BLaER1 (cell line): ENCODE measurements around the gene PDE4C.

Experiments used
- H3K27ac ChIP-seq: shearing (Covaris generic); formaldehyde crosslinking; 2 replicates; pipeline ENCODE4 v1.8.1; 2022
- H3K27me3 ChIP-seq: shearing (Covaris generic); formaldehyde crosslinking; 2 replicates; pipeline ENCODE4 v1.8.1; 2022
- H3K36me3 ChIP-seq: shearing (Covaris generic); formaldehyde crosslinking; 2 replicates; pipeline ENCODE4 v1.8.1; 2022
- H3K4me1 ChIP-seq: shearing (Covaris generic); formaldehyde crosslinking; 2 replicates; pipeline ENCODE4 v1.8.1; 2022
- H3K4me2 ChIP-seq: shearing (Covaris generic); formaldehyde crosslinking; 2 replicates; pipeline ENCODE4 v1.8.1; 2022
- H3K4me3 ChIP-seq: shearing (Covaris generic); formaldehyde crosslinking; 2 replicates; pipeline ENCODE4 v1.8.1; 2022
- H3K9ac ChIP-seq: shearing (Covaris generic); formaldehyde crosslinking; 2 replicates; pipeline ENCODE4 v1.8.1; 2022
- H3K9me3 ChIP-seq: shearing (Covaris generic); formaldehyde crosslinking; 2 replicates; pipeline ENCODE4 v1.8.1; 2022
- H4K20me1 ChIP-seq: shearing (Covaris generic); formaldehyde crosslinking; 2 replicates; pipeline ENCODE4 v1.8.1; 2022
- Cebpa-rat ChIP-seq: shearing (Covaris generic); IDR thresholded peaks from 2 replicates; pipeline ENCODE4 v1.8.1; 2022

Gene PDE4C

DNA sequence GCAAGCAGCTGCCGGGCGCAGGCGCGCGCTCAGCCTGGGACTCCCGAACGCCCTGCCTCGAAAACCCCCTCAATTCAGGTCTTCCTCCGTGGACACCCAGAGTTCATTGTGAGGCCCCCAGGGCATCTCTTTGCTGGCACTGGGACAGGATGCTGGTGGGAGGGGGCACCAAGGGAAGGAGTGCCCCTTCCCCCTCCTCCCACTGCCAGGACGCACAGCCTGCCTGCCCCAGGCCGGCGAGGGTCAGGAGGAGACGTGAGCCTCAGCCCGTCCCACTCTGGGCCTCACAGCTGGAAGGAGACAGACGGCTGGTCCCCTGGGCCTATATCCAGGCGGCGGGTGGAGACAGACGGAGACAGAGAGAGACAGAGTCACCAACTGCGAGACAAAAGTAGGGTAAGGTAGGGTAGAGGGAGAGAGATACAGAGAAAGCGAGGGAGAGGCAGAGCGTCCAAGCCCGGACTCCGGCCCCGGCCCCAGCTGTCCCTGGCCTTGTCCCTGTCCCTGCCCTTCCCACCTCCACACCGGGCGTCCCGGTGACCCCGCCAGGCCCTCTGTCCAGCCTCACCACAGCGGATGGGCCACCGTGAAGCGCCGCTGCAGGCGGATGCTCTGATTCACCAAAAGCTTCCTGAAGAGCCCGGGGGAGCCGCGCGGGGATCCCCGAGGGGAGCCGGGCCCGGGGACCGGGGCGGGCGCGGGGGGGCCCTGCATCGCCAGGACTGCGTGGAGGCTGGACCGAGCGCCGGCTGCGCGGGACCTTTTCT, at the start of gene PDE4C:
TSS of gene PDE4C (minus strand) at position 737 of the 767 bp plus-strand sequence. CDS start at position 714, 23 bp downstream.
- no peak within 1 kb of the TSS for H3K9ac ChIP-seq
- peaks cover 35% of the 10 kb centered on the region for H3K27me3 ChIP-seq
- H3K4me3 ChIP-seq = peak within 1 kb of the TSS; percentile 54
- peaks cover 63% of the 10 kb centered on the region for H3K4me1 ChIP-seq
- no peaks in the 10 kb centered on the region for H3K36me3 ChIP-seq
- no peaks in the 10 kb centered on the region for H3K9me3 ChIP-seq
- H3K27ac ChIP-seq = no peak within 1 kb of the TSS
- H4K20me1 ChIP-seq = no peaks in the 10 kb centered on the region
- H3K4me2 ChIP-seq = peak within 1 kb of the TSS; percentile 91
- no peak for TF ChIP-seq Cebpa-rat

DNA sequence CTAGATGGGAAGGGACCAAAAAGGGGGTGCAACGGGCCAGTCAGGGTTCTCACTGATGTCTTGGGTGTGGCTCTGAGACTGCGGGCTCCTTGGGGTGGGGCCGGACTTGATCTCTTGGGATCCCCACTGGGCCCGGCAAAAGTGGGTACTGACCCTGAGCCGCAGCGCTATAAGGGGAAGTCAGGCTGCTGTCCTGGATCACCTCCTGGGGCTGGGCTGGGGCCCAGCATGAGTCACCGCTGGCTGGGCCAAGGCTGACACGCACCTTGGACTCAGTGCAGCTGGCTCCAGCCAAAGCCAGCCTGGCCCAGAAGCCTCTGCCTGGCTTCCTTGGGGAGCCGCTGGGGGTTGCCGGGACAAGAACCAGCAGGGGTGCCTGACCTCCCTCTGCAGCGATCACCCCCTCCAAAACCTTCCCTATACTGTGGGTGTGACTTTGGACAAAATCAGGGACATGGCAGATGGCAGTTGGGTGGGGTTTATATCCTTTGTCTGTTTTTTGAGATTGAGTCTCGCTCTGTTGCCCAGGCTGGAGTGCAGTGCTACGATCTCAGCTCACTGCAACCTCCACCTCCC, 48.6 kb upstream of the PDE4C start:
- H3K27me3 ChIP-seq = no peaks in the 10 kb centered on the region
- peaks cover 99% of the 10 kb centered on the region for H4K20me1 ChIP-seq
- no peak overlapping the region for H3K9ac ChIP-seq
- no peak for TF ChIP-seq Cebpa-rat
- H3K27ac ChIP-seq = no peak overlapping the region
- H3K9me3 ChIP-seq = no peaks in the 10 kb centered on the region
- no peak overlapping the region for H3K4me2 ChIP-seq
- H3K4me1 ChIP-seq = peaks cover 38% of the 10 kb centered on the region
- peaks cover 58% of the 10 kb centered on the region for H3K36me3 ChIP-seq
- H3K4me3 ChIP-seq = no peak overlapping the region

DNA sequence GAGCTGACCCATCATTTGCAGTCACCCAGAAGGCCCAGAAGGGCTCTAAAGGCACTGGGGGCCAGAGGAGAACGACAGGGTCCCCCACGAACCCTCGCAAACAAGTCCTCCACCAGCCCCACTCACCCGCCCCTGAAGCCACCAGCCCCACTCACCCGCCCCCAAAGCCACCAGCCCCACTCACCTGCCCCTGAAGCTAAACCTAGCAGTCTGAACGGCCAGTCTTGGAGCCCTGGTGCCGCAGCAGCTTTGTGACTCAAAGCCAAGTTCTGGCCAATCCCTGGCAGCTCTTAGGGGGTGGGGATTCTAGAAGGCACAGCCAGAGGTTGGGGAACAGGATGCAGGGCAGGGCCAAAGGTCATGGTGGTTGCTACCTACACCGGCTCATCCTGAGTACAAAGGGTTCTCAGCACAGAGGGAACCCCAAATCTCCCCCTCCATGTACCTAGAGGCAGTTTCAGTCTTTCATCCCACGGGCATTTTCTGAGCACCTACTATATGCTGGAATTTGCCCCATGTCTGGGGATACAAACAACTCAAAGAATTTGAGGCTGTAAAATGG, 48.1 kb upstream of the PDE4C start, which contains the start of gene IQCN:
TSS of gene IQCN (minus strand) at position 234 of the 562 bp plus-strand sequence. CDS start 4,974 bp downstream, outside the sequence.
- H3K4me2 ChIP-seq = no peak within 1 kb of the TSS

DNA sequence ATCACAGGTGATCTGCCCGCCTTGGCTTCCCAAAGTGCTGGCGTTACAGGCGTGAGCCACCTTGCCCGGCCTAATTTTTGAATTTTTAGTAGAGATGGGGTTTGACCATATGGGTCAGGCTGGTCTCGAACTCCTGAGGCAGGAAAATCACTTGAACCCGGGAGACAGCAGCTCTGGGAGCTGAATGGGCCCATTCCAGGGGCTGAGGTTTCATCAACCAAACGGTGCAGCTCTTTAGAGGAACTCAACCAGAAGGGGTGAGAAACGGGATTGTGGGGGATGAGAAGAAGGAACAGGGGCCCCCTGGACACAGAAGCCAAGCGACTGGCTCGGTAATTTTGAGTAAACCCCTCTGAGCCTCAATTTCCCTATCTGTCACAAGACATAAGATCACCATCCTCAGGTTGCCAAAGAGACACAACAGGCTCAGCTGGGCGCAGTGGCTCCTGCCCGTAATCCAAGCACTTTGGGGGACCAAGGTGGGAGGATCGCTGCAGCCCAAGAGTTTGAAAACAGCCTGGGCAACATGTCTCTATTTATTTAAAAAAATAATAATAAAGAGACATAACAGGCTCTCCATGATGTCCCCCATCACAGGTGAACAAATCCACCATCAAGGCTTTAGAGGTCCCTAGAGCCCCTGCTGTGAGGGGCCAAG, 47.5 kb upstream of the PDE4C start:
- no peak overlapping the region for H3K4me2 ChIP-seq

More for the DNA sequence above, 48.1 kb upstream of the PDE4C start, which contains the start of gene IQCN:
- Histone ChIP-seq H3K4me1 (peaks cover 38% of the 10 kb centered on the region), H3K27me3 (no peaks in the 10 kb centered on the region), H3K27ac (no peak within 1 kb of the TSS), H3K4me3 (no peak within 1 kb of the TSS), H3K36me3 (peaks cover 58% of the 10 kb centered on the region), H4K20me1 (peaks cover 97% of the 10 kb centered on the region), H3K9ac (no peak within 1 kb of the TSS), H3K9me3 (no peaks in the 10 kb centered on the region)
- TF ChIP-seq Cebpa-rat = no peak

DNA sequence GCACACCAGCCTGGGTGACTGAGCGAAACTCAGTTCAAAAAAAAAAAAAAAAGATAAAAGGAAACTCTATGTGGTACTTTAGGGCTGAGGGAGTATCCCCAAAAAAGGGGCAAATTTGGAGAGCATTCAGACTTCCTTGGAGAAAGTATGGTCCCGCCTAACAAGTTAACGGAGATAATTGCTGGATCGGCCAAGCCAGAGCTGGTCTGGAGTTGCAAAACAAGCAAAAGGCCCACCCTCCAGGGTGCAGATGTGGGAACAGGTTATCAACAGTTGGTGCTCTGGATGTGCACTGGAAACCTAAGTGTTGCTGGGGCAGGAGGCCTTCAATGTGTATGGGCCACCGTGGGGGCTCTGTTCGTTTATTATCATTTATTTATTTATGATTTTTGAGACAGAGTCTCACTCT, 45.2 kb upstream of the PDE4C start:
- TF ChIP-seq Cebpa-rat = no peak
- Histone ChIP-seq H4K20me1 (peaks cover 69% of the 10 kb centered on the region), H3K4me3 (no peak overlapping the region), H3K27ac (no peak overlapping the region), H3K4me1 (peaks cover 16% of the 10 kb centered on the region), H3K9me3 (no peaks in the 10 kb centered on the region), H3K4me2 (no peak overlapping the region), H3K9ac (no peak overlapping the region), H3K36me3 (peaks cover 63% of the 10 kb centered on the region), H3K27me3 (no peaks in the 10 kb centered on the region)

More for the DNA sequence above, 47.5 kb upstream of the PDE4C start:
- no peak for TF ChIP-seq Cebpa-rat
- Histone ChIP-seq H3K4me1 (peaks cover 32% of the 10 kb centered on the region), H3K9ac (no peak overlapping the region), H3K9me3 (no peaks in the 10 kb centered on the region), H3K4me3 (no peak overlapping the region), H4K20me1 (peaks cover 91% of the 10 kb centered on the region), H3K36me3 (peaks cover 58% of the 10 kb centered on the region), H3K27ac (no peak overlapping the region), H3K27me3 (no peaks in the 10 kb centered on the region)

DNA sequence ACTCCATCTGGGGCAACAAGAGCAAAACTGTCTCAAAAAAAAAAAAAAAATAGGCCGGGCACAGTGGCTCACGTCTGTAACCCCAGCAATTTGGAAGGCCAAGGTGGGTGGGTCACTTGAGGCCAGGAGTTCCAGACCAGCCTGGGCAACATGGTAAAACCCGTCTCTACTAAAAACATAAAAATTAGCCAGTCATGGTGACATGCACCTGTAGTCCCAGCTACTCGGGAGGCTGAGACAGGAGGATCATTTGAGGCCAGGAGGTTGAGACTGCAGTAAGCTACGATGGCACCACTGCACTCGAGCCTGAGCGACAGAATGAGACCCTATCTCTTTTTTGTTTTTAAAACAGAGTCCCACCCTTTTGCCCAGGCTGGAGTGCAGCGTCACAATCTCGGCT, 44.1 kb upstream of the PDE4C start:
- Histone ChIP-seq H3K4me3 (no peak overlapping the region), H3K4me2 (no peak overlapping the region), H3K4me1 (peaks cover 16% of the 10 kb centered on the region), H3K27ac (no peak overlapping the region), H4K20me1 (peaks cover 58% of the 10 kb centered on the region), H3K9me3 (no peaks in the 10 kb centered on the region), H3K9ac (no peak overlapping the region), H3K36me3 (peaks cover 63% of the 10 kb centered on the region), H3K27me3 (no peaks in the 10 kb centered on the region)
- no peak for TF ChIP-seq Cebpa-rat

DNA sequence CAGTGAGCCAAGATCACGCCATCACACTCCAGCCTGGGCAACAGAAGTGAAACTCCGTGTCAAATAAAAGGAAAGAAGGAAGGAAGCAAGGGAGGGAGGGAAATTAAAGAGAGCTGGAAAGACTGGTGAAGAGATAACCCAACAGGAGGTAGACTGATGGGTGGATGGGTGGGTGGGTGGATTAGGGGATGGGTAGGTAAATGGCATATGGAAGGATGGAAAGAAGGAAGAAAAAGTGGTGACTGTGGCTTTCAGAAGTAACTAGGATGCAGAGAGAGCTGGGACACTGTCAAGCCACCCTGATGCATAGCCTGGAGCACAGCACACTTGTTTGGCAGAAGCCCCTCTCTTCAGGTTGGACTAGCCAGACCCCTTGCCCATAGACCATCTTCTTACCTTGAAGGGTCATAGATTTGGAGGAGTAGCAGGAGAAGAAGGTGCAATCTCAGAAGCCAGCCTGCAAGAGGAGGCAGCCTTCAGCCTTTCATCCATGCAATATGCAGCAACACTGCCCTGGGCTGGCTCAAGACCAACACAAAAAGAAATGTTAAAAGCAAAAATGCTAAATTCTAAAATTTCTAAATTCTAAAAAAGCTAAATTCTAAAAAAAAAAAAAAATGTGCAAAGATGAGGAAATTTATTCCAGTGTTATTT, 43.0 kb upstream of the PDE4C start:
- no peaks in the 10 kb centered on the region for H3K27me3 ChIP-seq
- no peak for TF ChIP-seq Cebpa-rat
- H3K36me3 ChIP-seq = peaks cover 63% of the 10 kb centered on the region

DNA sequence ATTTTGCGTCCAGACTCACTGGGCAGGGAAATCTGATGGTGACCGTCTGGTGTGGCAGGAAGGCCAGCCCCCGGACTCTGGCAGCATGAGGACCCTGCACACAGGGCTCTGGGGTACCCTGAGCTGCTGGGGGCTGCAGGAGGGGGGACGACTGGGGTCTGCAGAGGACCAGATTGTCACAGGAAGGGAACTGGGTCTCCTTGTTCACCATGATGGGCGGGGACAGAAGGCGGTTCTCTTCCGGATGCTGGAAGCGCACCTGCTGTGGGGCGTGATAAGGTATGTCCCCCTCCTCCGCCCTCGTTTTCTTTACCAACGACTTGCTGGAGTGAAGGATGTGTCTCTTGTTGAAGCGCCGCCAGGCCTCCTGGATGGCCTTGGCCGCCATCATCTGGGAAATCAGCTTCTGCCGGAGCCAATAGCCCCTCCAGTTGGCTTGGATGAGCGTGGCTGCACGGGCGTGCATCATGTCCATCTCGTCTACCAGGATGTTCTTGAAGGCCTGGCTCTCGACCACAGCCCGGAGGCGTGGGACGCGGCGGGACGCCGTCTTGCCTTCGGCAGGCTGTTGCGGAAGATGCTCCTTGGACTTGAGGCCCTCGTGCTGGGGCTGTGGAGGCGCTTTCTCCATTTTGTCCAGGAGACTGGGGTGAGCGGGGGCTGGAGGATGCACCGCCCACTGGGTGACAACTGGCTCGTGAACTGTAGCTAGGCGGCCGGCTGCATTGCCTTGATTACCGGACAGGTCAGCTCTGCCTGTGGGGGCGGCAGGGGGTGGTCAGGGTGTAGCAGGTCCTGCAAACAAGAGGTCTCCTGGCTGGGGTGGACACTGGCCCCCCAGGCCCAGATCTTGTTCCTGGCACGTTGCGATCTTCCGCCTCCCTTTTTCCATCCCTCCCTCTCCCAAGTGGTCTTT, 40.8 kb upstream of the PDE4C start:
- H3K4me3 ChIP-seq = no peak overlapping the region
- no peak overlapping the region for H3K4me2 ChIP-seq
- no peaks in the 10 kb centered on the region for H3K27me3 ChIP-seq
- no peaks in the 10 kb centered on the region for H3K9me3 ChIP-seq
- peaks cover 22% of the 10 kb centered on the region for H3K4me1 ChIP-seq
- no peak overlapping the region for H3K27ac ChIP-seq
- H3K9ac ChIP-seq = no peak overlapping the region
- no peak for TF ChIP-seq Cebpa-rat
- peaks cover 25% of the 10 kb centered on the region for H4K20me1 ChIP-seq
- H3K36me3 ChIP-seq = peaks cover 73% of the 10 kb centered on the region

More for the DNA sequence above, 43.0 kb upstream of the PDE4C start:
- H3K4me2 ChIP-seq = no peak overlapping the region
- peaks cover 22% of the 10 kb centered on the region for H3K4me1 ChIP-seq
- peaks cover 46% of the 10 kb centered on the region for H4K20me1 ChIP-seq
- H3K9me3 ChIP-seq = no peaks in the 10 kb centered on the region
- no peak overlapping the region for H3K27ac ChIP-seq
- no peak overlapping the region for H3K9ac ChIP-seq
- H3K4me3 ChIP-seq = no peak overlapping the region
